ENCODE results near the gene TRIM44.
"Not testable (repeated sequence)": the region's sequence is repeated elsewhere in the genome, so short reads cannot be mapped to it uniquely, and the experiment has no call there.

TRIM44 gene

GRCh38 chr11:35633827-35634423 is 28.6 kb upstream of the TRIM44 start:
- DNase-seq: no peak

GRCh38 chr11:35635933-35636332 is 26.6 kb upstream of the TRIM44 start:
- DNase-seq: no peak

GRCh38 chr11:35639591-35640179 is 22.9 kb upstream of the TRIM44 start:
- no peak for DNase-seq

- DNase-seq: no peak
Observed at GRCh38 chr11:35641171-35641897, 21.2 kb upstream of the TRIM44 start.

- no peak for DNase-seq
Observed at GRCh38 chr11:35641964-35642363, 20.6 kb upstream of the TRIM44 start.

- DNase-seq: no peak
Observed at GRCh38 chr11:35647421-35648093, 15.0 kb upstream of the TRIM44 start.

- no peak for DNase-seq
Observed at GRCh38 chr11:35650006-35650405, 12.6 kb upstream of the TRIM44 start.

GRCh38 chr11:35650467-35650866 is 12.1 kb upstream of the TRIM44 start:
- DNase-seq: no peak

GRCh38 chr11:35651263-35651662 is 11.3 kb upstream of the TRIM44 start:
- no peak for DNase-seq

GRCh38 chr11:35652786-35653185 is 9.8 kb upstream of the TRIM44 start:
- not testable (repeated sequence) for DNase-seq

- no peak for DNase-seq
Observed at GRCh38 chr11:35654711-35655110, 7.9 kb upstream of the TRIM44 start.

- no peak for DNase-seq
Observed at GRCh38 chr11:35655254-35655653, 7.3 kb upstream of the TRIM44 start.

GRCh38 chr11:35655856-35656255 is 6.7 kb upstream of the TRIM44 start:
- DNase-seq: no peak

GRCh38 chr11:35658020-35658948 is 4.3 kb upstream of the TRIM44 start:
- DNase-seq: no peak

- DNase-seq: no peak
Observed at GRCh38 chr11:35661534-35661933, 1.0 kb upstream of the TRIM44 start.

- DNase-seq: no peak
Observed at GRCh38 chr11:35662061-35662648, 420 bp upstream of the TRIM44 start.

- no peak for DNase-seq
Observed at GRCh38 chr11:35663408-35663702, 780 bp downstream of the TRIM44 start.

GRCh38 chr11:35664977-35665441 is 2.4 kb downstream of the TRIM44 start:
- DNase-seq: no peak

- no peak for DNase-seq
Observed at GRCh38 chr11:35667257-35667656, 4.7 kb downstream of the TRIM44 start.

GRCh38 chr11:35668350-35668749 is 5.8 kb downstream of the TRIM44 start:
- DNase-seq: not testable (repeated sequence)

GRCh38 chr11:35671396-35672127 is 9.0 kb downstream of the TRIM44 start:
- DNase-seq: no peak
